Activated CD4-positive, alpha-beta memory T cell treated with anti-CD3 and anti-CD28 coated beads for 36 hours (primary cell): Measurements from ENCODE around the gene TMEM30B. TPM values are rescaled to one million over a fixed set of nuclear protein-coding genes. Genes with fewer than 3 reads are reported as not detected.
A peak's percentile ranks its signal among the peaks of the same experiment; 100 is the strongest.
"Not testable (repeated sequence)": the region's sequence is repeated elsewhere in the genome, so short reads cannot be mapped to it uniquely, and the experiment has no call there.

Experiments
- CTCF ChIA-PET: fragments of 350-600 bp; sonication (Branson Sonifier 250); formaldehyde crosslinking; loops from one replicate; lab custom pipeline; 2021; ENCODE audit warnings: antibody characterized with exemption, inconsistent platforms; lab: Charles Lee
- POLR2A ChIA-PET: fragments of 350-600 bp; sonication (Branson Sonifier 250); formaldehyde crosslinking; loops from one replicate; lab custom pipeline; 2021; ENCODE audit warnings: antibody characterized with exemption; lab: Charles Lee
- DNase-seq: peaks from one replicate; pipeline ENCODE4 v3.0.0-alpha.2; 2020
- H3K27ac Mint-ChIP-seq: one replicate; pipeline ENCODE4 v1.8.0; 2021; ENCODE audit warnings: mixed read lengths
- H3K27me3 Mint-ChIP-seq: one replicate; pipeline ENCODE4 v1.8.0; 2021; ENCODE audit warnings: mixed read lengths
- H3K36me3 Mint-ChIP-seq: one replicate; pipeline ENCODE4 v1.8.0; 2021; ENCODE audit warnings: mixed read lengths
- H3K4me1 Mint-ChIP-seq: one replicate; pipeline ENCODE4 v1.8.0; 2021; ENCODE audit warnings: low read depth, mixed read lengths
- H3K4me3 Mint-ChIP-seq: one replicate; pipeline ENCODE4 v1.8.0; 2021; ENCODE audit warnings: mild to moderate bottlenecking, mixed read lengths
- H3K9me3 Mint-ChIP-seq: one replicate; pipeline ENCODE4 v1.8.0; 2021; ENCODE audit warnings: mixed read lengths
- intact Hi-C: fragments of 100-400 bp; cut with micrococcal nuclease; formaldehyde crosslinking; loops from one replicate; pipeline ENCODE4 v1.15.1; 2023
- total RNA-seq, 2 experiments: library from RNA; stranded (reverse); gene quantifications; one replicate each; pipeline ENCODE4 v1.2.3, GENCODE V29; 2021

The TMEM30B gene
- total RNA-seq, 2 experiments from 2014 or later = 1.6 to 1.7 TPM

DNA sequence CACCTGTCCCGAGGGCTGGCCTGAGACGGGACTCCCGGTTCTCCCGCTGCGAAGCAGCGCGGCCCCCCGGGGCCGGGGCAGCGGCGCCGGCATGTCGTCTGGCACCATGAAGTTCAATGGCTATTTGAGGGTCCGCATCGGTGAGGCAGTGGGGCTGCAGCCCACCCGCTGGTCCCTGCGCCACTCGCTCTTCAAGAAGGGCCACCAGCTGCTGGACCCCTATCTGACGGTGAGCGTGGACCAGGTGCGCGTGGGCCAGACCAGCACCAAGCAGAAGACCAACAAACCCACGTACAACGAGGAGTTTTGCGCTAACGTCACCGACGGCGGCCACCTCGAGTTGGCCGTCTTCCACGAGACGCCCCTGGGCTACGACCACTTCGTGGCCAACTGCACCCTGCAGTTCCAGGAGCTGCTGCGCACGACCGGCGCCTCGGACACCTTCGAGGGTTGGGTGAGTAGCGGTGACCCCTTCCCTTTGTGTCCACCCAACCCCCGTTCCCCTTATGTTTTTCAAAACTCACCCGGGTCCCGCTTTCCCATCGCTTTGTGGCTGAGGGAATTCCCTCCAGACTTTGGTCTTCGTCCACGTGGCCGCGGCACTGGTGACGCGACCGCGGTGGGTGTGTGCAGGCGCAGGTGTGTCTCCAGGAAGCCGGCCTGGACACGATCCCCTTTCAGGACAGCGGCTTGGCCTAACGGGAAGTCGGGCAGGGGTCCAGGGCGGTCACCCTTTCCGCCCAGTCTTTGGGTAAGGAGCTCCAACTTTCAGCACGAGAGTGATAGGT lies 41.1 kb upstream of the TMEM30B start:
- Mint-ChIP-seq H3K9me3 (no peaks in the 10 kb centered on the region), H3K4me1 (peaks cover 30% of the 10 kb centered on the region), H3K36me3 (peaks cover 40% of the 10 kb centered on the region), H3K27me3 (no peaks in the 10 kb centered on the region), H3K4me3 (peak overlapping the region; percentile 99), H3K27ac (peak overlapping the region; percentile 93)
- intact Hi-C loops = no loop called here
- ChIA-PET POLR2A (interaction anchor here (0.9 to 5.2 kb wide), 20 partner anchors 11 to 382 kb away, joined by 3 to 67 read pairs (median 4); partner anchors contain the start of genes HIF1A and TMEM30B), CTCF (interaction anchor here (0.6 to 2.0 kb wide), 19 partner anchors 8 to 274 kb away, joined by 3 to 11 read pairs (median 3); partner anchors contain the start of gene TMEM30B)
- peak; percentile 54 for DNase-seq

DNA sequence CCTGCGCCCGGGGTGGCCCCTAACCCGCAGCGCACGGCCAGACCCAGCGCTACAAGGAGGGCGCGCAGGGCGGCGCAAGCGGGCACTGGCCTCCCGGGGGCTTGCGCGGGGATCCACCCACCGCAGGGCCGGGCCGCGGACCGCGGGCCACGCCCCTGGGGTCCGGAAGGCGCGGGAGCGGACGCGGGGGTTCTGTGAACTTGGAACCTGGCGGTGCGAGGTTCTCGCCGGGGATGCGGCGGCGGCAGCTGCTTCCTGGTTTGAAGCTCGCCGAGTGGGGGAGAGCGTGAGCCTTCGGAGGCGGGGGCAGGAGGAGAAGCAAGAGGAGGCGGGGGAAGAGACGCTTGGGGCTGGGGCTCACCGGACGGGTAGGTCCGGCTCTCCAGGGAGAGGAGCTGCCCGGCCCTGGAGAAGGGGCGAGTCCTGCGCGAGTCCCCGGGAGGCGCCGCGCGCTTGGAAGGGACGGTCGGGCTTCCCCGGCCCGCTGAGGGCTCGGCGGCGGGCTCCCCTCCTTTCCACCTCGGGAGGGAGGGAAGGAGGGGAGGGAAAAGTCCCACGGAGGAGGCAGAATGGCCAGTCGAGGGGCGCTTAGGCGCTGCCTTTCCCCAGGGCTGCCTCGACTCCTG lies 40.4 kb upstream of the TMEM30B start, which contains the start of gene PRKCH:
PRKCH (plus strand) TSS at position 195 of the 626 bp plus-strand sequence. CDS start 523 bp downstream, outside the sequence.
- DNase-seq = peak; percentile 90
- no peaks in the 10 kb centered on the region for H3K27me3 Mint-ChIP-seq
- H3K9me3 Mint-ChIP-seq = no peaks in the 10 kb centered on the region
- peak within 1 kb of the TSS; percentile 93 for H3K27ac Mint-ChIP-seq
- ChIA-PET POLR2A (interaction anchor here (1.0 to 5.2 kb wide), 12 partner anchors 11 to 373 kb away, joined by 3 to 67 read pairs (median 4); partner anchors contain the start of gene HIF1A), CTCF (interaction anchor here (0.6 to 2.0 kb wide), 12 partner anchors 9 to 156 kb away, joined by 3 to 7 read pairs (median 3); partner anchors contain the start of gene TMEM30B)
- peak within 1 kb of the TSS; percentile 99 for H3K4me3 Mint-ChIP-seq
- H3K36me3 Mint-ChIP-seq = peaks cover 34% of the 10 kb centered on the region
- intact Hi-C loops = loop anchor here (2.0 kb wide), 1 partner anchor 25 kb away; no protein-coding TSS in a partner anchor
- peaks cover 24% of the 10 kb centered on the region for H3K4me1 Mint-ChIP-seq

DNA sequence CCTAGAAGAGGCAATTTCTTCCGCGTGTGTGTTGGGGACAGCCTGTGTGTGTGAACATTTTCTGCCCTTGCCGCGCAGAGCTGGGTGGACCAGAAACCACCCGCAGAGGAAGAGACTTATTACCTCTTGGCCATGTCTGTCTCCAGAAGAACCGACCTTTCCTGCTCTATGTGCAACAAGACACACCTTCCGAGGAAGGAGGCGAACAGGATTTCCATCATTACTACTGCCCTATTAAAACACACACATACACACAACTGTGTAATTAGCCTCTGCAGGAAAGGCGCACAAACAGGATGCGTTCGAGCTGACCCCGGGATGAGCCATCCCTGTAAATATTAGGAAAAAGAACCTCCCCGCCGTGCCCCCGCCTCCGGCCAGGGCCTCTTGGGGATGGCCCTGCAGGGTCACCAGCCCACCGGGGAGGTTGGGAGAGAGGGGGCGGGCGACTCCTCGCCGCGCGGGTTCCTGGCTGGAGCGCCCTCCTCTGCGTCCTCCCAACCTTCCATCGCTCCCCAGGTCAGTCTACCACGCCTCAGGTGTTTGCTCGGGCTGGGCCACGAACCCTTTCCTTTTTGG lies 39.8 kb upstream of the TMEM30B start:
- H3K36me3 Mint-ChIP-seq = peaks cover 30% of the 10 kb centered on the region
- no peak overlapping the region for H3K27ac Mint-ChIP-seq
- DNase-seq = no peak
- POLR2A ChIA-PET = interaction anchor here (1.0 to 5.2 kb wide), 8 partner anchors 12 to 374 kb away, joined by 3 to 67 read pairs (median 8); partner anchors contain the start of gene HIF1A
- peaks cover 18% of the 10 kb centered on the region for H3K4me1 Mint-ChIP-seq
- H3K4me3 Mint-ChIP-seq = peak overlapping the region; percentile 51
- H3K27me3 Mint-ChIP-seq = no peaks in the 10 kb centered on the region
- no peaks in the 10 kb centered on the region for H3K9me3 Mint-ChIP-seq
- intact Hi-C loops = loop anchor here (2.0 kb wide), 1 partner anchor 24 kb away; no protein-coding TSS in a partner anchor
- CTCF ChIA-PET = interaction anchor here (0.6 to 1.8 kb wide), 12 partner anchors 10 to 157 kb away, joined by 3 to 7 read pairs (median 3); partner anchors contain the start of gene TMEM30B

DNA sequence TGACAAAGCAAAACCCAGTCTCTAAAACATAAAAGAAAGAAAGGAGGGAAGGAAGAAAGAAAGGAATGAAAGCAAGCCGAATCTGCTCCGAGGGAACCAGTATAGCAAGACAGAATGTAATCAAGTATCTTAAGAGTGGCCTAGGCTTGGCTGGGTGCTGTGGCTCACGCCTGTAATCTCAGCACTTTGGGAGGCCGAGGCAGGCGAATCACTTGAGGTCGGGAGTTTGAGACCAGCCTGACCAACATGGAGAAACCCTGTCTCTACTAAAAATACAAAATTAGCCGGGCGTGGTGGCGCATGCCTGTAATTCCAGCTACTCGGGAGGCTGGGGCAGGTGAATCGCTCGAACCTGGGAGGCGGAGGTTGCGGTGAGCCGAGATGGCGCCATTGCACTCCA lies 39.0 kb upstream of the TMEM30B start:
- DNase-seq, H3K9me3 Mint-ChIP-seq, H3K27me3 Mint-ChIP-seq, H3K27ac Mint-ChIP-seq: not testable (repeated sequence)
- intact Hi-C loops = loop anchor here (2.0 kb wide), 1 partner anchor 23 kb away; no protein-coding TSS in a partner anchor
- Mint-ChIP-seq H3K4me3 (peak overlapping the region; percentile 51), H3K36me3 (peaks cover 24% of the 10 kb centered on the region), H3K4me1 (peaks cover 10% of the 10 kb centered on the region)
- CTCF ChIA-PET = interaction anchor here (1.0 to 1.7 kb wide), 2 partner anchors 22 to 65 kb away, joined by 3 to 4 read pairs; no protein-coding TSS in a partner anchor
- POLR2A ChIA-PET = interaction anchor here (1.1 to 3.8 kb wide), 2 partner anchors 24 to 131 kb away, joined by 4 to 23 read pairs; no protein-coding TSS in a partner anchor

- Mint-ChIP-seq H3K36me3 (peaks cover 21% of the 10 kb centered on the region), H3K9me3 (peaks cover 1% of the 10 kb centered on the region), H3K4me3 (no peak overlapping the region), H3K27me3 (no peaks in the 10 kb centered on the region), H3K4me1 (peaks cover 6% of the 10 kb centered on the region), H3K27ac (no peak overlapping the region)
- intact Hi-C loops = loop anchor here (2.0 kb wide), 1 partner anchor 23 kb away; no protein-coding TSS in a partner anchor
- POLR2A ChIA-PET = interaction anchor here (1.1 kb wide), 1 partner anchor 24 kb away, joined by 4 read pairs; no protein-coding TSS in a partner anchor
- DNase-seq = no peak
- CTCF ChIA-PET = interaction anchor here (1.7 kb wide), 1 partner anchor 22 kb away, joined by 4 read pairs; no protein-coding TSS in a partner anchor
These were observed 38.6 kb upstream of the TMEM30B start for GRCh38 chr14:61319706-61320105.

DNA sequence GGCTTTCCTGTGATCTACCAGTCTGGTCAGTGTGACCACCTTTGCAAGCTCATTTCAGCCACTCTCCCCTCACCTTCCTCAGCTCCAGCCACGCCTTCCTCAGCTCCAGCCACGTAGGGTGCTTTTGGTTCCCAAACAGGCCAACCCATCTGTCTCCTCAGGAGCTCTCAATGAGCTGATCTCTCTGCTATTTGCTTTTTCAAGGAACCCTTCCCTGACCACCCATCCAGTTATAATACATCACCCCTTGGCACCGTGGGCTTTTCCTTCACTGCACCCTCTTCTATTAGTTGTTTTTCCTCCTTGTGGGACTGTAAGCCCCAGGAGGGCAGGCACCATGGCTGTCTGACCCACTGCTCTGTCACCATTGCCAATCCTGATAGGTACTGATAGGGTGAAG lies 37.9 kb upstream of the TMEM30B start:
- DNase-seq = no peak
- H3K27ac Mint-ChIP-seq = no peak overlapping the region
- POLR2A ChIA-PET = interaction anchor here (1.1 kb wide), 1 partner anchor 25 kb away, joined by 4 read pairs; no protein-coding TSS in a partner anchor
- H3K9me3 Mint-ChIP-seq = peaks cover 5% of the 10 kb centered on the region
- peaks cover 4% of the 10 kb centered on the region for H3K4me1 Mint-ChIP-seq
- no peaks in the 10 kb centered on the region for H3K27me3 Mint-ChIP-seq
- CTCF ChIA-PET = interaction anchor here (1.7 kb wide), 1 partner anchor 21 kb away, joined by 4 read pairs; no protein-coding TSS in a partner anchor
- no peak overlapping the region for H3K4me3 Mint-ChIP-seq
- intact Hi-C loops = no loop called here
- H3K36me3 Mint-ChIP-seq = peaks cover 21% of the 10 kb centered on the region

DNA sequence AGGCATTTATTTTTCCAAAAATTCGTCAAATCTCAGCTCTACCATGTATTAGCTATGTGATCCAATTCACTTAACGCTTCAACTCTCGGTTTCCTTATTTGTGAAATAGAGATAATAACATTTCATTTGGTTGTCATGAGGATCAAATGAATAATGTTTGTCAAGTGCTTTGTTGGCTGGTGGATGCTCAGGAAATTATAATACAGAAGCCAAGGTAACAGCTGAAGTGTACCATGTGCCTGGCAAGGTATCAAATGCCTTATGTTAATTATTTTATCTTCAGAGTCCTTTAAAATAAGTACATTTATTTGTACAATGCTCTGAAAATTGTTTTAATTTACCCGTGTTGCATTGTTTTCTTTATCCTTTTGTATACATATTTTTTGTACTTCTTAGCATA lies 34.2 kb upstream of the TMEM30B start:
- Mint-ChIP-seq H3K27ac (no peak overlapping the region), H3K27me3 (no peaks in the 10 kb centered on the region), H3K36me3 (peaks cover 12% of the 10 kb centered on the region), H3K4me1 (no peaks in the 10 kb centered on the region), H3K9me3 (peaks cover 29% of the 10 kb centered on the region), H3K4me3 (no peak overlapping the region)
- intact Hi-C loops = no loop called here
- DNase-seq = no peak
- ChIA-PET POLR2A (no interaction called here), CTCF (interaction anchor here (0.7 to 1.1 kb wide), 2 partner anchors 39 to 85 kb away, joined by 3 to 4 read pairs; no protein-coding TSS in a partner anchor)

GRCh38 chr14:61308701-61309100 lies 27.6 kb upstream of the TMEM30B start:
- Mint-ChIP-seq H3K9me3 (peaks cover 42% of the 10 kb centered on the region), H3K36me3 (peaks cover 34% of the 10 kb centered on the region)
- intact Hi-C loops, H3K27me3 Mint-ChIP-seq, H3K4me3 Mint-ChIP-seq, POLR2A ChIA-PET, DNase-seq, H3K4me1 Mint-ChIP-seq, H3K27ac Mint-ChIP-seq: not testable (repeated sequence)
- CTCF ChIA-PET = interaction anchor here (1.5 kb wide), 1 partner anchor 11 kb away, joined by 5 read pairs; no protein-coding TSS in a partner anchor

GRCh38 chr14:61308198-61308597 lies 27.1 kb upstream of the TMEM30B start:
- Mint-ChIP-seq H3K4me1 (peaks cover 7% of the 10 kb centered on the region), H3K9me3 (peaks cover 39% of the 10 kb centered on the region), H3K27me3 (no peaks in the 10 kb centered on the region), H3K4me3 (no peak overlapping the region), H3K27ac (no peak overlapping the region), H3K36me3 (peaks cover 34% of the 10 kb centered on the region)
- DNase-seq = no peak
- intact Hi-C loops = no loop called here
- POLR2A ChIA-PET = no interaction called here
- CTCF ChIA-PET = interaction anchor here (1.5 to 1.9 kb wide), 2 partner anchors 10 to 28 kb away, joined by 5 read pairs; no protein-coding TSS in a partner anchor

DNA sequence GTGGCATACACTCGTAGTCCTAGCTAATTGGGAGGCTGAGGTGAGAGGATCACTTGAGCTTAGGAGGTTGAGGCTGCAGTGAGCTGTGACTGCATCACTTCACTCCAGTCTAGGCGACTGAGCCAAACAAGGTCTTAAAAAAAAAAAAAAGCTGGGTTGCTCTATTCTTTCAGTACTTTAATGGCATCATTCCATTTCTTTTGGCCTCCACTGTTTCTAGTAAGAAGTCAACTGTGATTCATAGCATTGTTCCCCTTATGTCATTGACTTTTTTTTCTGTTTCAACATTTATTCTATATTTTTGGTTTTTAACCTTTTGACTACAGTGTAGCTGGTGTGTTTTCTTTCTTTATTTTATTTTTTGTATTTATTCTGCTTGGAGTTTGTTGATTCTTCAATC lies 23.6 kb upstream of the TMEM30B start:
- Mint-ChIP-seq H3K27me3 (no peaks in the 10 kb centered on the region), H3K4me1 (peaks cover 18% of the 10 kb centered on the region), H3K4me3 (no peak overlapping the region), H3K9me3 (peaks cover 13% of the 10 kb centered on the region), H3K36me3 (peaks cover 19% of the 10 kb centered on the region), H3K27ac (no peak overlapping the region)
- ChIA-PET CTCF (no interaction called here), POLR2A (no interaction called here)
- intact Hi-C loops = no loop called here
- no peak for DNase-seq

DNA sequence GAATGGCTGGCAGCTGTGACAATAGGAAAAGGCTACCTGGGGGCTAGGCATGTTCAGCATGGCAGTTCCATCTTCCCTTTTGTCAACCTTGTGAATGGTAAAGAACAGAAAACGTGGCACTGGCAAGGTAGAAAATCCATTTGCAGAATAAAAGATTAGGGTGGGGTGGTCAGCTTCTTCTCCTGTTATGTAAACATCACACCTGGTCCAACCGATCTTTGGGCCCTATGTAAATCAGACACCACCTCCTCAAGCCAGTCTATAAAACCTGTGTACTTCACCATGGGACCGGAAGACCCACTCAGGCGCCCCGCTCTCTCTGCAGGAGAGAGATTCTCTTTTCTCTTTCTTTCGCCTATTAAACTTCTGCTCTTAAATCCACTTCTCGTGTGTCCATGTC lies 19.6 kb upstream of the TMEM30B start:
- ChIA-PET POLR2A (no interaction called here), CTCF (interaction anchor here (1.0 to 2.3 kb wide), 2 partner anchors 43 to 537 kb away, joined by 3 to 8 read pairs; no protein-coding TSS in a partner anchor)
- Mint-ChIP-seq H3K4me3 (no peak overlapping the region), H3K36me3 (peaks cover 6% of the 10 kb centered on the region), H3K27me3 (no peaks in the 10 kb centered on the region), H3K9me3 (peaks cover 6% of the 10 kb centered on the region), H3K27ac (no peak overlapping the region), H3K4me1 (peaks cover 44% of the 10 kb centered on the region)
- intact Hi-C loops = no loop called here
- DNase-seq = no peak
